GM19238 (cell line): ENCODE data around the gene CCIN.
"Not testable (repeated sequence)": the region's sequence is repeated elsewhere in the genome, so short reads cannot be mapped to it uniquely, and the experiment has no call there.

ENCODE experiments used
- DNase-seq: peaks from one replicate; pipeline ENCODE4 v3.0.0; 2011; ENCODE audit warnings: low spot score; ENCODE audit not compliant: insufficient read length

The CCIN gene

GRCh38 chr9:36169166-36169565, at the start of gene CCIN:
Gene CCIN (plus strand): TSS chr9:36169388. CDS start chr9:36169503, 115 bp downstream.
- no peak for DNase-seq

DNA sequence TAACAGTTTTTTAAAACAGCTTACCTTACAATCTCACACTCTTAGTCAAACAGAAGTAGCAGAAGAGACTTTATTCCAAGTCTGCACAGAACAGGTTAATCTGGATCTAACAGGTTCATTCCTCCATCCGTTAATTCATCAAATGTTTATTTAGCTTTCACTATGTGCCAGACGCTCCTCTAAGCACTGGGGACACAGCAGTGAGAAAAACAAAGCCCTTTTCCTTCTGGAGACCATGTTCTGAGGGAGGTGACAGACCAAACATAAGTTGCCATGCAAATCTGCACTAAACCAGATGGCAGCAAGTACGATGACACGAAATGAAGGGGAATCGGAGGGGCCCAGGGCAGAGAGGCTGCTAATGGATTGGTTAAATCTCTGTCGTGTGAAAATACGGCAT, 49.7 kb upstream of the CCIN start:
- no peak for DNase-seq

- DNase-seq: no peak
Observed at GRCh38 chr9:36120705-36121104, 48.5 kb upstream of the CCIN start.

DNA sequence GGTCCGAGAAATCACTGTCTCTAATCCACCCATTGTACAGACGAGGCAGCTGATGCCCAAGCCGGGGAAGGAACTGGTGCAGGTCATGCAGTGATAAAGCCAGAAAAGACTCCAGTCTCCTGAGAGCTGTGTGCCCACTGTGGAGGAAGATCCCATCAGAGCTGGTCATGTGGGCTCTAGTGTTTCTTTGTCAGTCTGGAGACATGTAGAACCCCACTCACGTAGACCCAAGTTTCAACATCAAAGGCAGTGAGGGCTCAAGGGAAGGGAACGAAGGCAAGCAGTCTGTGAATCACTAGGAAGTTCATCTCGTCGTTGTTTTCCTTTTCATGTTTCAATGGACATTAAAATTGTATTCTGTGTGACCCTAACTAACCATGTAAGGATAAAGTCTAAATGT, 47.2 kb upstream of the CCIN start:
- no peak for DNase-seq

- no peak for DNase-seq
Observed at GRCh38 chr9:36123515-36123914, 45.7 kb upstream of the CCIN start.

DNA sequence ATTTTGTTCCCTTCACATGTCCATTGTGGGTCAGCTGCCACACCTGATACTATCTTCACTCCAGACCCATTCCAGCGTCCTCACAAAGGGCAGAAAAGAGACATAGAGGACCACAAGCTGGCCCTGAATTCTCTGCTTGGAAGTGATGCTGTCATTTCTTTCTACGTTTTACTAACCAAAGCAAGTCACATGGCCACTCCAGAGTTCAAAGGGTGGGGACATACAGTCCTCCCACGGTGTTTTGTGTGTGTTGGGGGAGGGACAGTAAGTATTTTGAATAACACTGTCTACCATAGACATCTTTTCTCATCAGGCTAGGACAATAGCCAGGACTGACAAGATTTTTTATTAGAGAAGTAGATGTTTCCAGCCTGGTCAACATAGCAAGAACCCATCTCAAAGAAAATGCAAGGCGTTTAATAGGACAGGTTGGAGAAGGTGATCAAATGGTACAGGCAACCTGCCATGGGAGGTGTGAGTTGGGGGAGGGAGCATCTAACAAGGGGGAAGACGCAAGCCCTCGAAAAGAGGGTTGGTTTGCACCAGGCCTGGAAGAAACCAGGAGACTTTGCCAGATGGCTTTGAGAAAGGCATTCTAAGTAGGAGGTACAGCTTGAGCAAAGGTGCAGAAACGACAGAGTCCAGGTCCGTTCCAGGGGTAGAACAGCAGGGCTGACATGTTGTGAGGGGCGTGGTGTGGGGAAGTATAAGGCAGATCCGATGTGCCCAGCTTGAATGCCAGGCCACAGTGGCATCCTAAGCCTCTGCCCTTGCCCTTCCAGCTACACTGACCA, 43.9 kb upstream of the CCIN start:
- DNase-seq: no peak

DNA sequence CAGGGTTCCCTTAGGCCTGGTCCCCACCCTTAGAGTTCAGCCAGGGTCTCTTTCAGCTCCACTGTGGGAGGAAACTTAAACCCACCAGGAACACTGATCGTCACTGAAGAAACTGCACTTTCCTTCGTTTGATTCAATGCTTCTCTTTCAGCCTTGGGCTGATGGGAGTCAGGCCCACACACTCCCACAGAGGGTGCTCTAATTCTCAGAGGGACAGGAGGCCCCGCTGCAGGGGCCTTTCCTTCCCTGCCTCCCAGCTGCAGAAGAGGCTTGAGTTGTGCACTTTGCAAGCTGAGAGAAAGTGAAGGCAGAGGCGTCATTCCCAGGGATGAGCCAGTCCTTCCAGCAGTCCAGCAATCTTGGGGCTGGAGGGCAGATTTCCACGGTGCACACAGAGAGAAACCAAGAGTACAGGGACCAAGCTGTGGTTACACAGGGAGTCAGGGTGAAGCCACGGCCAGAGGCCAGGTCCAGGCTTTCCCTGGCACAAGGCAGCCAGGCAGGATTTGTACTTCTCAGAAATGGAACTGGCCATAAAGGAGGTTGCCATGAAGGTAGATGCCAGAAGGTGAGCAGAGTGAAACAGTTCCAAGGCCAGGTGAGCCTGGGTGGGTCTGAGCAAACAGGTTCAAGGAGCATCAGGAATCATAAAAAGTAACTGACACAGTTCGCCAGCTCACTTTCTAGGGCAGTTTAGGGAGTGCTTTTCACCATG, 43.0 kb upstream of the CCIN start:
- DNase-seq: no peak

DNA sequence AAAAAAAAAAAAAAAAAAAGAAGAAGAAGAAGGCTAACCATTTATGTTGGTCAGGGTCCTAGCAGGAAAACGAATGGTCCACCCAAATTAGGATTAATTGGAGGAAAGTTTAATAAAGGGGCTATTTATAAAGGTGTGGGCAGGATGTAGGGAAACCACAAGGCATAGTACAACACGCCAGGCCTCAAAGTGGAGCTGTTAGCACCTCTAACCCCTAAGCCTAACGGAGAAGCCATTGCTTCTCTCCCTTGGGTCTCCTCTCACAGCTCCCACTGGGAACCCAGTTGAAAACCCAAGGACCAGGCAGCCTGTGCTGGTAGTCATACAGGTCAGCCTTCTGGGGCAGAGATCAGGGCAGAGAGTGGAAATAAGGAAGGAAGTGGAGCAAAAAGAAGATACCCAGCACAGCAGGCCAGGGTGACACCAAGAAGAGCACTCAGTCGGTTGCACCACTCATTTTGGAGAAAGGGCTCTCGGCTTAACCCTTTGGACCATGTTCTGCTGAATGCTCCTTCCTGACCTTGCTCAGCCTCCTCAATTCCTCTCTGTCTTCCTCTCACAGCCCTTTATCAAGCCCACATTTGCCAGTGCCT, 41.4 kb upstream of the CCIN start:
- DNase-seq: no peak

DNA sequence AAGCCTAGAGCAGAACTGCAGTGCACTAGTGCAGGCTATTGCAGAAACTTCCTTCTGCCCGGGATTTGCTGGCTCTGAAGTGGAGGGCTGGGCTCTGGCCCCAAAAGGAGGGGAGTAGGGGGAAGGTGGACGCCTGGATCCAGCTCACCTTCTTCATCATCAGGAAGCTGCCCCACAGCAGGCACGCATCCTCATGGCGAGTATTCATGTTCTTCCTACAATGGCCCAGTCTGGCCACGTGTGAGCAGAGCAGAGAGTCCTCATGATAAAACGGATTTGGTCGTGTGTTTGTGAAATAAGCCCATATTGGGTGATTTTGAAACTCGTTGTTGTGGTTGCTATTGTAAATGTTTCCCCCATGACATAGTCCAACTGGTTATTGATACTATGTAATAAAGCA, 40.8 kb upstream of the CCIN start:
- DNase-seq: no peak

DNA sequence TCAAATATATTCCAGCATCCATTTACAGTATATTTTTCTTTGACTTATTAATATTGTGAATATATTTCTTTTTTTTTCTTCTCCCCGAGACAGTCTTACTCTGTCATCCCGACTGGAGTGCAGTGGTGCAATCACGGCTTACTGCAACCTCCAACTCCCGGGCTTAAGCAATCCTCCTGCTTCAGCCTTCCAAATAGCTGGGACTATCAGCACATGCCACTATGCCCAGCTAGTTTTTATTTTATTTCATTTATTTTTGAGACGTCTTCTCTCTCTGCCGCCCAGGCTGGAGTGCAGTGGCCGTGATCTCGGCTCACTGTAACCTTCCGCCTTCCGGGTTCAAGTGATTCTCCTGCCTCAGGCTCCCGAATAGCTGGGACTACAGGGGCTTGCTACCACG, 40.0 kb upstream of the CCIN start:
- no peak for DNase-seq

DNA sequence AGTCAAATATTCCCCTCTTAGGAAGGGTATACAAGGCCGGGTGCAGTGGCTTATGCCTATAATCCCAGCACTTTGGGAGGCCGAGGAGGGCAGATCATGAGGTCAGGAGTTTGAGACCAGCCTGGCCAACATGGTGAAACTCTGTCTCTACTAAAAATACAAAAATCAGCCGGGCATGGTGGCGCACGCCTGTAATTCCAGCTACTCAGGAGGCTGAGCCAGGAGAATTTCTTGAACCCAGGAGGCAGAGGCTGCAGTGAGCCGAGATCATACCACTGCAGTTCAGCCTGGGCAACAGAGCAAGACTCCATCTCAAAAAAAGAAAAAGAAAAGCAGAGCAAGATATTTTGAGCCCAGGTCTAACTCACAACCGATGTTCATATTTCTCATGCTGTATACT, 37.5 kb upstream of the CCIN start:
- not testable (repeated sequence) for DNase-seq

DNA sequence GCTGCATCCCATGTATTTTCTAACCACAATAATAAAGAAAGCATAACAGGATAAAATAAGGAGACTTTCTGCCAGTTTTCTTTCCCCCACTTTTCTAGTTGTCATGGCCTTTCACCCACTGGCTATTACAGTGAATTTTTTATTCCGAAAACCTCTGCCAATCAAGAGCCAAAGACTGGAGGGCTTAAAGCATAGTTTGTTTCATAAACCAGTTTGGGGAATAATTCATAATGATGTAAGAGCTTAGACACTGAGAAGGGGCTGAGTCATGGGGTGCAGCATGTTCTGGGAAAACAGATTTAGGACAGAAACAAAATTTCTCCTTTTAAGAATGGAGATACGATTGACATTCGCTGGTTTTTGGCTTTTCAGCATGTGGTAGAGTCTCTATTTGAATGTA, 37.1 kb upstream of the CCIN start:
- no peak for DNase-seq

DNA sequence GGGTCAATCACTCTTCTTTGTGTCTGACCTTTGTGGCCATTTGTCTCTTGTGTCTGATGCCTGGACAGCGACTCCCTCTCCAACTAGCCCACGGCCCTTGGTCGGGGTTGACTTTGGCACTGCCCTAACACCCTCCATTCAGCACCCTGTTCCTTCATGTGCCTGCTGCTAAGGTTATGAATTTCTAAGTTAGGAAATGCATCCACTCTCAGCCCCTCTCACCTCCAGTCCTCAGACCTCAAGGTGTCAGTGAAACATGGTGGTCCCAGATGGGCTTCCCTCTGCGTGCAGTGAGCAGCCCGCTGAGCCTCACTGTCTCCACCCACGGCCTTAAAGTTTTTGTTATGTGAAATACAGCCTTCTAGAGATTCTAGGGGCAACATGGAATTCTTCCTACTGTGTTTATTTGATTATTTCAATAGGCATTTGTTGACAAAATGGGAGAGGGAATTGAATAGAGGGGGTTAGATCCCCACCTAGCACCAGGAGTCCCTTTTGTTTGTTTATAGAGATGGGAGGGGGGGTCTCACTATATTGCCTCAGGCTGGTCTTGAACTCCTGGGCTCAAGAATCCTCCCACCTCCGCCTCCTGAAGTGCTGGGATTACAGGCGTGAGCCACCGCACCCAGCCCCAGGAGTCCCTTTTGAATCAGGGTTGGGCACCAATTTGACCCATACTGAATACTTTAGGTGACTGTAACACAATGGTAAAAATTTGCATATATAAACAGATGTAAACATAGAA, 34.3 kb upstream of the CCIN start:
- DNase-seq: no peak

GRCh38 chr9:36135741-36136271, 33.4 kb upstream of the CCIN start:
- no peak for DNase-seq

DNA sequence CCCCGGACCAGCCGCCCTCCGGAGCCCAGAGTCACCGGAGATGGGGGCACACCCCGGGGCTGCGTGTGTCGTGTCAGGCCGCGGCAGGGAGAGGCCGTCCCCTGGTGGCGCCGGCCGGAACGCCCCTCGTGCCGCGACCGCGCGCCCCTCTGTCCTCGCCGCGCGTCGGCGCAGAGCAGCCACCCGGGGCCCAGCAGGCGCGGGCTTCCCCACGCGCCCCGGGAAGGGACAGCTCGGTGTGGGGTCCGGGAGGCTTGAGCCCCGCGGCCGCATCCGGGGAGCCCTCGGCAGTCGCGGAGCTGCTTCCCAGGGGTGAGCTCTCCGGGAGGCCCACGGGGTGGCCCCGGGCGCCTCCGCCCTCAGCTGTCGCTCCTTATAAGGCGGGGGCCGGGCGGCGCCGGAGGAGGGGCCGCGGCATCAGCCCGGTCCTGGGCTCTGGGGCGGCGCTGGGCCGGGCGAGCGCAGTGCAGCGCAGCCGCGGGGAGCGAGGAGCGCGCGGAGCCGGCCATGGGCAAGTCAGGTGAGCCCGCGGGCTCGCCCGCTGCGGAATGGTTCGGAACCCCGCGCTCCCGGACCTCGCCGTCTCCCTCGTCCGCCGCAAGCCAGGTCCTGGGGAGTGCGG, 32.8 kb upstream of the CCIN start, which contains the start of gene GLIPR2:
GLIPR2 (plus strand) TSS at position 462 of the 622 bp plus-strand sequence; CDS start at position 508, 46 bp downstream.
- DNase-seq: peak; percentile 89

GRCh38 chr9:36136894-36137391, 32.2 kb upstream of the CCIN start:
- DNase-seq: no peak

DNA sequence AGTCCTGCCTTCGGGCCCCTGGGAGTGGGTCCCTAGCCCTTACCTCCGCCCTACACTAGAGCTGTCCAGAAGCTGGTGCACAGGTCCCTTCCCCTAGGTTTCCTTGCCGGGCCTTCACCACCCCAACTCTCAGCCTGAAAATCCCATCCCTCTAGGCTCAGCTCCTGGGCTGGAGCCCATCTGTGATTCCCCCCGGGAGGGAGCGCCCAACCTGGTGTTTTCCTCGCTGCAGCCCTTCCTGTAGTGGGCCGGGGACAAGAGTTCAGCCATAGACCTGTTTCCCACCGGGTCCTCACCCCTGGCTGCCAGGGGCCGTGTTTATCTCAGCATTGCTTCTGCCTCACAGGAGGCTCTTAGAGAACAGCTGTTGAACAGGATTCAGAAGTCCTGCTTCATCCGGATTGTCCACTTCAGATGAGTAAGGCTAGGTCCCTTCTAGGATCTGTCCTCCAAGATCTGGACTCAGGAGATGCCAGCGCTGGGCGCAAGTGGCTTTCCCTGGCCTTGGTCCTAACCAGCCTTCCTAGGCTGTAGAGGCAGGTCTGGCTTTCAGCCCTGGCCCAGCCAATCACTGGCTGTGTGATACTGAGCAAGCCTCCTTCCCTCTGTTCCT, 31.7 kb upstream of the CCIN start:
- DNase-seq: no peak

DNA sequence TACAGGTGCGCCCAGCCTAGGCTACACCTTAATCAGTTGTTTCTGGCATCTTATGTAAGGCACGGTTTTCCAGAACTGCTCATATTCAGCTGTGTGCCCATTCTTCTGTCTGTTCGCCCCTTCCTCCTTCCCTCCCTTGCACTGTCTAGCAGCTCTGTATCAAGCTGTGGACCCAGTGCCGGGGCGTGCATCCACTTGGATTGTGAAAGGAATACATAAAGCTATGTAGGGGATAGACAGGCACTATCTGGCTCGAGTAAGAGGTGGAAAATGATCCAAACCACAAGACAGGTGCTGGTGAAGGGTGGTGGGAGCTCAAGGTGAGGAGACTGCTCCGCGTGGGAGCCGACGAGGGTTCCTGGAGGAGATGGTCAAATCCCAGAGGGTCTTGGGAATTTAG, 30.7 kb upstream of the CCIN start:
- no peak for DNase-seq

DNA sequence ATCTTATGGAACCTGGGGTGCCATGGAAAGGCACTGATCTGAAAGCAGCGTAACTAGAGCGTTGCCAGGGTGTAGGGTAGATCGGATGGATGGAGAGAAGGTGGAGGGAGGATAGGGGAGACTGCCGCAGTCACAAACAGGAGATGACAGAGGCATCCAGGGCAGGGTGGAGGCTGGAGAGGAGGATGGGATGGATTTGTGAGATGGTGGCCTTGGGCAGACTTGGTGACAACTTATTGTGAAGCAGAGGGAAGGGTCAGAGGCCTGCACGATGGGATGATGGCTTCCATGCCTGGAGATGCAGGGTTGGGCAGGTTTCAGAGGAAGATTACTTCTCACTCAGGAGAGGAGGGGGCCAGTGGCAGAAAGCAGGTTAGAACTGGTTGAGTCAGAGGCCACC, 30.3 kb upstream of the CCIN start:
- no peak for DNase-seq
